LNCaP clone FGC (cell line): ENCODE results near the gene ADGRV1.

Experiments used
- DNase-seq: peaks from one replicate; pipeline ENCODE4 v3.0.0-alpha.2; 2011; ENCODE audit warnings: low read depth
- H3K4me3 ChIP-seq: 2 replicates; pipeline ENCODE4 v1.5.1; 2011; ENCODE audit warnings: mild to moderate bottlenecking, low read depth, low read length, control low read depth
- CTCF ChIP-seq: IDR thresholded peaks from 2 replicates; pipeline ENCODE4 v1.5.1; 2012; ENCODE audit warnings: mild to moderate bottlenecking; ENCODE audit not compliant: control insufficient read depth, insufficient read depth; ENCODE audit errors: extremely low read depth

Gene ADGRV1

GRCh38 chr5:90718387-90718786 lies 159.8 kb downstream of the ADGRV1 start:
- no peak for DNase-seq
- no peak for TF ChIP-seq CTCF
- no peak overlapping the region for H3K4me3 ChIP-seq

- no peak for DNase-seq
- TF ChIP-seq CTCF, result no peak
- H3K4me3 ChIP-seq, result no peak overlapping the region
Measured at GRCh38 chr5:90739567-90739966, 181.0 kb downstream of the ADGRV1 start.

- TF ChIP-seq CTCF, result no peak
- no peak overlapping the region for H3K4me3 ChIP-seq
- DNase-seq, result peak; percentile 11
Measured at GRCh38 chr5:90740244-90740799, 181.7 kb downstream of the ADGRV1 start.

- no peak overlapping the region for H3K4me3 ChIP-seq
- DNase-seq, result no peak
- no peak for TF ChIP-seq CTCF
Measured at GRCh38 chr5:90741022-90741564, 182.5 kb downstream of the ADGRV1 start.

GRCh38 chr5:90746119-90746518 lies 187.5 kb downstream of the ADGRV1 start:
- no peak overlapping the region for H3K4me3 ChIP-seq
- no peak for DNase-seq
- TF ChIP-seq CTCF, result no peak

GRCh38 chr5:90747175-90747574 lies 188.6 kb downstream of the ADGRV1 start:
- no peak overlapping the region for H3K4me3 ChIP-seq
- no peak for TF ChIP-seq CTCF
- DNase-seq, result no peak

- TF ChIP-seq CTCF, result no peak
- no peak overlapping the region for H3K4me3 ChIP-seq
- DNase-seq, result no peak
Measured at GRCh38 chr5:90747693-90748092, 189.1 kb downstream of the ADGRV1 start.
